ENCODE results near the gene PLEKHH2. TPM values are rescaled to one million over a fixed set of nuclear protein-coding genes. Genes with fewer than 3 reads are reported as not detected.

The PLEKHH2 gene
- total RNA-seq, 4 donors from 2014 or later, result 18.9 to 37.4 (median 25.1) TPM

DNA sequence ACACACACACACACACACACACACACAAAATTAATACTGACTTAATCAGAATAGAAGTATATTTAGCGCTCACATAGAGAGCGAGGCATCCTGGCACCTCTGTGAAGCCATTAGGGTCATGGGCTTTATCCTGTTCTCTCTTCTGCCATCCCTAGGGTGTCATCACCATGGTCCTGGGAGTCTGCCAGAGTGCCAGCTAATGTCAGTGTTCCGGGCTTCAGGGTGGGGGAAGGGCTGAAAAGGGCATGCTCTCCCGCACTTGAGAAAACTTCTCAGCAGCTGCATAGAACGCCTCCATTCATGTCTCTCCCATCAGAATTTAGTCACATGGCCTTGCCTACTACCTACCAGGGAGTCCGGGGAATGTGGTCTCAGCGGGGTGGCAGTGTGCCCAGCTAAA, 117.1 kb downstream of the PLEKHH2 start:
- Histone ChIP-seq H3K4me3 (no peak overlapping the region), H3K27me3 (no peaks in the 10 kb centered on the region), H3K9me3 (no peaks in the 10 kb centered on the region), H3K36me3 (peaks cover 0 to 6% of the 10 kb centered on the region in 2 donors), H3K27ac (no peak overlapping the region), H3K4me1 (peaks cover 0 to 9% (median 0%) of the 10 kb centered on the region in 3 donors)
- WGBS, 2 donors (ENCODE audit: low coverage in 1 of 2), result 60 to 81% methylated on average over 1 to 5 of the region's 7 CpGs
- no peak for ATAC-seq
- no peak for TF ChIP-seq POLR2AphosphoS5 (IDR thresholded peaks at IDR 0.05)
- TF ChIP-seq, protein P1, sequence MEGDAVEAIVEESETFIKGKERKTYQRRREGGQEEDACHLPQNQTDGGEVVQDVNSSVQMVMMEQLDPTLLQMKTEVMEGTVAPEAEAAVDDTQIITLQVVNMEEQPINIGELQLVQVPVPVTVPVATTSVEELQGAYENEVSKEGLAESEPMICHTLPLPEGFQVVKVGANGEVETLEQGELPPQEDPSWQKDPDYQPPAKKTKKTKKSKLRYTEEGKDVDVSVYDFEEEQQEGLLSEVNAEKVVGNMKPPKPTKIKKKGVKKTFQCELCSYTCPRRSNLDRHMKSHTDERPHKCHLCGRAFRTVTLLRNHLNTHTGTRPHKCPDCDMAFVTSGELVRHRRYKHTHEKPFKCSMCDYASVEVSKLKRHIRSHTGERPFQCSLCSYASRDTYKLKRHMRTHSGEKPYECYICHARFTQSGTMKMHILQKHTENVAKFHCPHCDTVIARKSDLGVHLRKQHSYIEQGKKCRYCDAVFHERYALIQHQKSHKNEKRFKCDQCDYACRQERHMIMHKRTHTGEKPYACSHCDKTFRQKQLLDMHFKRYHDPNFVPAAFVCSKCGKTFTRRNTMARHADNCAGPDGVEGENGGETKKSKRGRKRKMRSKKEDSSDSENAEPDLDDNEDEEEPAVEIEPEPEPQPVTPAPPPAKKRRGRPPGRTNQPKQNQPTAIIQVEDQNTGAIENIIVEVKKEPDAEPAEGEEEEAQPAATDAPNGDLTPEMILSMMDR (IDR thresholded peaks at IDR 0.05), result no peak

DNA sequence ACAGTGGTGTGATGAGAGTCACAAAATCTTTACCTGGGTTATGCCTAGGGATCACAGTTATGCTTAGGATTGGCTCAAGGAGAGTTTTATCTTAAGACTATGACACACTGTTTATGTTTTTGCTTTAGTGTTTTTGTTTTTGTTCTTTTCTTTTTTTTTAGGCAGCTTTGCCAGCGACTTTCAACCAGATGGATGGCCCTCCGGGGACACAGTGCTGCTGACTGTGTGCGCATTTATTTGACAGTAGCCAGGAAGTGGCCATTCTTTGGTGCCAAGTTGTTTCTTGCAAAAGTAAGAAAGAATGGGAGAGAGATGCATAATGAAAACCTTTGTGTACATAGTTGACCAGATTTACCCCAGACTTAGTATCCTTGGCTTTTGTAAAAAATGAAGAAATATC, 121.7 kb downstream of the PLEKHH2 start:
- Histone ChIP-seq H3K27me3 (no peaks in the 10 kb centered on the region), H3K9me3 (no peaks in the 10 kb centered on the region), H3K36me3 (peaks cover 0 to 6% of the 10 kb centered on the region in 2 donors), H3K4me3 (no peak overlapping the region), H3K4me1 (no peaks in the 10 kb centered on the region), H3K27ac (peak overlapping the region in 1 of 4 donors; percentile 34)
- TF ChIP-seq POLR2AphosphoS5 (IDR thresholded peaks at IDR 0.05), result no peak
- TF ChIP-seq EP300 (IDR thresholded peaks at IDR 0.05), result no peak
- WGBS, 2 donors (ENCODE audit: low coverage in 1 of 2), result 59 to 76% methylated on average over 3 of the region's 3 CpGs
- ATAC-seq, result peak; percentile 70

DNA sequence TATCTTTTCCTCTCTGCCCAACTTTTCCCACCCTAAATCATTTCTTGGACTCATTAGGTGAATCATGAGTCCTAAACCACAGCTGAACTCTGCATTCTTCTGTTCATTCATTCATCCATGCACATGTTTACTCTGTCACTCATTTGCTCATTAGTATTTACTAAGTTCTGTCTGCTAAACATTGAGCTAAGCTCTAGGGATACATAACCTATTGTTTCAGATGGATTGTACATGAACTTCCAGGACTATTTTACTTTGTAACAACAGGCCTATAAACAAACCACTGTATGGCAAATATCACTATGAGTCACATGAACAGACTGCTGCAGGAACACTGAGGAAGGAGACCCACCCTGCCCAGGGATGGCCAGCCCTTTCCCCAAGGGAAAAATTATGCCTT, 122.1 kb downstream of the PLEKHH2 start:
- Histone ChIP-seq H3K4me1 (no peaks in the 10 kb centered on the region), H3K27me3 (no peaks in the 10 kb centered on the region), H3K4me3 (no peak overlapping the region), H3K27ac (peak overlapping the region in 2 of 4 donors; percentile 11 to 21), H3K9me3 (no peaks in the 10 kb centered on the region), H3K36me3 (peaks cover 0 to 4% of the 10 kb centered on the region in 2 donors)
- peak; percentile 74 for ATAC-seq
- TF ChIP-seq, protein P1 (IDR thresholded peaks at IDR 0.05), result no peak
- TF ChIP-seq POLR2A (IDR thresholded peaks at IDR 0.05) (no peak), EP300 (IDR thresholded peaks at IDR 0.05) (no peak), POLR2AphosphoS5 (IDR thresholded peaks at IDR 0.05) (no peak)

DNA sequence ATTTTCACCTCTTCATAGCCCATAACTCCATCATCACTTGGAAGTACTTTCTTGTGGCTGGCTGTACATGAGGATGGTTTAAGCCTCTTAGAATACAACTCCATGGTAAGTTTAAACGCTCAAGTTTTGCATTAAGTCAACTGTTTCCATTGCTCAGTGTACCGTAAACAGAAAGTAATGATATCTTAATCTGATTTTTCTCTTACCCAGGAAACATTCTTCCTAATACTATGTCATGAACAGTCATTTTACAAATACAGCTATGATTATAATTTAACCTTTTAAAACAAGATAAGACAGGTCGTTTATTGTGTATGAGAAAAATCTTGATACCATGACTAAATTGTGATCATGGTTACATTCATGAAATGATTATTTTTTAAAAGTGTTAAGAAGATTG, 125.2 kb downstream of the PLEKHH2 start:
- WGBS, 2 donors (ENCODE audit: low coverage in 1 of 2), result 59 to 68% methylated on average over 3 of the region's 3 CpGs

DNA sequence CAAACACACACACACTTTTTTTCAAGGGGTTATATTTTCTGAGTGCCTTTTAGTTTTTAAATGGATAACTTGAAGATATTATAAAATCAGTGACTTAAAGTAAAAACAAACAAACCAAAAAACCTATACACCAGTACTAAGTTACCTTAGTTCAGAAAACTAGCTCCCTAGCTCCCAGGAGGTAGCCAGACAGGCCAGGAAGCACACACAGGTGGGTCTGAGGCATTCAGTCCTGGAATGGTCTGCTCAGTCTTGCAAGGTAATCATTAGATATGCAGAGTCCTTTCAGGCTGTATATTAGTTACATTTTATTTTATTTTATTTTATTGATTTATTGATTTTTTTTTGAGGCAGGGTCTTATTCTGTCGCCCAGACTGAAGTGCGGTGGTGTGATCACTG, 126.0 kb downstream of the PLEKHH2 start:
- Histone ChIP-seq H3K36me3 (peaks cover 0 to 16% of the 10 kb centered on the region in 2 donors), H3K4me1 (no peaks in the 10 kb centered on the region), H3K4me3 (no peak overlapping the region), H3K27me3 (no peaks in the 10 kb centered on the region), H3K9me3 (no peaks in the 10 kb centered on the region), H3K27ac (no peak overlapping the region)
- TF ChIP-seq EP300 (IDR thresholded peaks at IDR 0.05) (no peak), POLR2AphosphoS5 (IDR thresholded peaks at IDR 0.05) (no peak), POLR2A (IDR thresholded peaks at IDR 0.05) (no peak)
- TF ChIP-seq, protein P1 (IDR thresholded peaks at IDR 0.05), result no peak
- WGBS, 2 donors (ENCODE audit: low coverage in 1 of 2), result 95% methylated on average over 2 of the region's 2 CpGs; no CpG with 5 or more reads in 1 of the 2 donors
- ATAC-seq, result no peak

More for the DNA sequence above, 125.2 kb downstream of the PLEKHH2 start:
- TF ChIP-seq POLR2AphosphoS5 (IDR thresholded peaks at IDR 0.05), result no peak
- no peak for TF ChIP-seq POLR2A (IDR thresholded peaks at IDR 0.05)
- TF ChIP-seq EP300 (IDR thresholded peaks at IDR 0.05), result no peak
- TF ChIP-seq, protein P1 (IDR thresholded peaks at IDR 0.05), result no peak
- no peaks in the 10 kb centered on the region for H3K4me1 ChIP-seq
- H3K9me3 ChIP-seq, result no peaks in the 10 kb centered on the region
- H3K27me3 ChIP-seq, result no peaks in the 10 kb centered on the region
- no peak for ATAC-seq
- H3K27ac ChIP-seq, result no peak overlapping the region
- no peak overlapping the region for H3K4me3 ChIP-seq
- peaks cover 0 to 16% of the 10 kb centered on the region in 2 donors for H3K36me3 ChIP-seq

All from gastroesophageal sphincter (tissue), 4 donors.